NT2/D1 (cell line): ENCODE measurements around the gene PLAAT5.
A peak's percentile ranks its signal among the peaks of the same experiment; 100 is the strongest.
"Not testable (repeated sequence)": the region's sequence is repeated elsewhere in the genome, so short reads cannot be mapped to it uniquely, and the experiment has no call there.

Experiments
- DNase-seq: peaks from one replicate; pipeline ENCODE4 v3.0.0-alpha.2; 2011; ENCODE audit warnings: low read depth, low spot score
- H3K27me3 ChIP-seq: 2 replicates; pipeline ENCODE4 v1.6.0; 2011; ENCODE audit warnings: mild to moderate bottlenecking; ENCODE audit not compliant: insufficient read length, insufficient read depth
- H3K36me3 ChIP-seq: 2 replicates; pipeline ENCODE4 v1.6.1; 2011; ENCODE audit warnings: mild to moderate bottlenecking, low read length, mixed read lengths; ENCODE audit not compliant: insufficient read depth, insufficient read length
- H3K4me1 ChIP-seq: 2 replicates; pipeline ENCODE4 v1.5.1; 2011; ENCODE audit not compliant: insufficient read depth, insufficient read length
- H3K4me3 ChIP-seq: 2 replicates; pipeline ENCODE4 v1.5.1; 2011; ENCODE audit warnings: low read depth; ENCODE audit not compliant: insufficient read length
- H3K9ac ChIP-seq: 2 replicates; pipeline ENCODE4 v1.6.0; 2011; ENCODE audit warnings: low read depth; ENCODE audit not compliant: insufficient read length
- H3K9me3 ChIP-seq: 2 replicates; pipeline ENCODE4 v1.5.1; 2011; ENCODE audit warnings: mild to moderate bottlenecking, low read length; ENCODE audit not compliant: insufficient read depth
- SUZ12 ChIP-seq: IDR thresholded peaks from 2 replicates; pipeline ENCODE4 v1.6.1; 2011; ENCODE audit not compliant: insufficient read length, insufficient read depth; ENCODE audit errors: extremely low read depth
- YY1 ChIP-seq: IDR thresholded peaks from 2 replicates; pipeline ENCODE4 v1.6.1; 2011; ENCODE audit not compliant: insufficient read length, insufficient read depth
- ZNF274 ChIP-seq: IDR thresholded peaks from 2 replicates; pipeline ENCODE4 v1.6.1; 2011; ENCODE audit warnings: mild to moderate bottlenecking, low read depth, low read length

The PLAAT5 gene

DNA sequence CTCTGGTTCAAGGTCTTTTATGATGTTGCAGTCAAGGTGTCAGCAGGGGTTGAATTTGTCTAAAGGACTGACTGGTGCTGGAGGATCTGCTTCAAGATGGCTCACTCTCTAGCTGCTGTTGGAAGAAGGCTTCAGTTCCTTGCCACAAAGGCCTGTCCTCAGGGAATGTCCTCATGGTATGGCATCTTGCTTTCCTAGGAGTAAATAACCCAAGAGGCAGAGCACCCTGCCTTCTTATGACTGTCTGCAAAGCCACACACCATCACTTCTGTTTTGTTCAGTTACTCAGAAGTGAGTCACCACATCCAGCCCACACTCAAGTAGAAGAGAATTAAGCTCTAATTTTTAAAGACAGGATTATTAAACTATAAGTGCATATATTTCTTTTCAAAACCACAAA is 45.2 kb downstream of the PLAAT5 start:
- TF ChIP-seq SUZ12 (no peak), ZNF274 (no peak), YY1 (no peak)
- H3K4me1 ChIP-seq: no peaks in the 10 kb centered on the region
- H3K27me3 ChIP-seq: no peaks in the 10 kb centered on the region
- DNase-seq: no peak
- H3K36me3 ChIP-seq: no peaks in the 10 kb centered on the region
- H3K4me3 ChIP-seq: no peak overlapping the region
- no peak overlapping the region for H3K9ac ChIP-seq
- peaks cover 14% of the 10 kb centered on the region; the same call in 1 of the 2 replicates for H3K9me3 ChIP-seq

DNA sequence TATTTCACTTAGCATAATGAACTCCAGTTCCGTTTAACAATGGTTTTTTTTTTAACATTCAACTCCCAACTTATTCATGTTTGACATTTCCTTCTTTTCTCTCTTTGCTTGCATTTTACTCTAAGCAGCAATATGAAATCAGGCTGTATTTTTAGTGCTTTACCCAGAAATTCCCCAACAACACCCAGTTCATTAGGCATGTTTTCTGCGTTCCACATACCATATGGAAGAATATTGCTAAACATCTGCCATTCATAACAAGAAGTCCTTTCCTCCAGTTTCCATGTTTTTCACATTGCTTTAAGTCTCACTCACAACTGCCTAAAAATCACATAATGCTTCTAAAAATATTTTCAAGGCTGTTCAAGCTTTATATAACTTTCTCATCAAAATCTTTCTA is 45.8 kb downstream of the PLAAT5 start:
- no peak overlapping the region for H3K4me3 ChIP-seq
- H3K36me3 ChIP-seq: no peaks in the 10 kb centered on the region
- DNase-seq: no peak
- H3K9me3 ChIP-seq: peaks cover 14% of the 10 kb centered on the region; the same call in 1 of the 2 replicates
- no peaks in the 10 kb centered on the region for H3K4me1 ChIP-seq
- H3K9ac ChIP-seq: no peak overlapping the region
- TF ChIP-seq SUZ12 (no peak), YY1 (no peak), ZNF274 (no peak)
- H3K27me3 ChIP-seq: no peaks in the 10 kb centered on the region

DNA sequence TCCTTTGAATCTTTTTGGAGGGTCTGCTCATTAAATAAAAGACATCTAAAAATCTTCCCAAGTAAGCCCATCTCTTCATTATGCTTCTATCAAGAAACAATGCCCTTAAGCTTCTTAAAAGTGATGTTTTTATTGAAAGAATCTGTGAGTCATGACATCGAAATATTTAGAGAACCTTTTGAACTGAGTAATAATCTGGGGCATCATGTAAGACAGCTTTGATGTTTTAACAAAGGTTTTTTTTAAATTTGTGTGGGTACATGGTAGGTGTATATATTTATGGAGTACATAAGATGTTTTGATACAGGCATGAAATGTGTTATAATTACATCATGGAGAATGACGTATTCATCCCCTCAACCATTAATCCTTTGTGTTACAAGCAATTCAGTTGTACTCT is 46.8 kb downstream of the PLAAT5 start:
- H3K4me3 ChIP-seq: no peak overlapping the region
- H3K9ac ChIP-seq: no peak overlapping the region

DNA sequence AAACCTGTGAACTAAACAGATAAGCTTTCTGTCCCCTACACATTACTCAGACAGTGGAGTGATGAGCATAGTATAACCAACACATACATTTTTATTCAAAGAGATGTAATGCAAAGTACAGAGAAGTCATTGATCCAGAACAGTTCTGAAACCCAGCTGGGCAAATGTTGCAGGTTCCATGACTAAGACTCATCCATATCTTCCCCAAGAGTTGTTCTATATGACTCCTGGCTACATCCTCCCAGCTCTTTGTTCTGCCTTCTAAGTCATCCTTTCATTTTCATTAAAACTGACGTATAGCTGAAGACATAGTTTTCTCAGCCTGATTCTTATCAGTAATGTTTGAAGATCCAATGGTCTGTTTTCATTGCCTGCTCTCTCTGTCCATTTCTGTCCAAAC is 47.3 kb downstream of the PLAAT5 start:
- Histone ChIP-seq H3K36me3 (no peaks in the 10 kb centered on the region), H3K4me1 (no peaks in the 10 kb centered on the region), H3K9ac (no peak overlapping the region), H3K27me3 (no peaks in the 10 kb centered on the region), H3K4me3 (no peak overlapping the region), H3K9me3 (peaks cover 14% of the 10 kb centered on the region; the same call in 1 of the 2 replicates)
- DNase-seq: no peak
- TF ChIP-seq ZNF274 (no peak), SUZ12 (no peak), YY1 (no peak)

More for the DNA sequence above, 46.8 kb downstream of the PLAAT5 start:
- H3K36me3 ChIP-seq: no peaks in the 10 kb centered on the region
- TF ChIP-seq SUZ12: no peak
- H3K4me1 ChIP-seq: no peaks in the 10 kb centered on the region
- H3K9me3 ChIP-seq: peaks cover 14% of the 10 kb centered on the region; the same call in 1 of the 2 replicates
- no peaks in the 10 kb centered on the region for H3K27me3 ChIP-seq
- no peak for DNase-seq

DNA sequence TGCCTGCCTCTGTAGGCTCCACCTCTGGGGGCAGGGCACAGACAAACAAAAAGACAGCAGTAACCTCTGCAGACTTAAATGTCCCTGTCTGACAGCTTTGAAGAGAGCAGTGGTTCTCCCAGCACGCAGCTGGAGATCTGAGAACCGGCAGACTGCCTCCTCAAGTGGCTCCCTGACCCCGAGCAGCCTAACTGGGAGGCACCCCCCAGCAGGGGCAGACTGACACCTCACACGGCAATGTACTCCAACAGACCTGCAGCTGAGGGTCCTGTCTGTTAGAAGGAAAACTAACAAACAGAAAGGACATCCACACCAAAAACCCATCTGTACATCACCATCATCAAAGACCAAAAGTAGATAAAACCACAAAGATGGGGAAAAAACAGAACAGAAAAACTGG is 55.1 kb downstream of the PLAAT5 start:
- H3K9ac ChIP-seq, H3K27me3 ChIP-seq, H3K4me3 ChIP-seq, H3K36me3 ChIP-seq, H3K4me1 ChIP-seq, DNase-seq: not testable (repeated sequence)
- H3K9me3 ChIP-seq: peaks cover 23% of the 10 kb centered on the region

DNA sequence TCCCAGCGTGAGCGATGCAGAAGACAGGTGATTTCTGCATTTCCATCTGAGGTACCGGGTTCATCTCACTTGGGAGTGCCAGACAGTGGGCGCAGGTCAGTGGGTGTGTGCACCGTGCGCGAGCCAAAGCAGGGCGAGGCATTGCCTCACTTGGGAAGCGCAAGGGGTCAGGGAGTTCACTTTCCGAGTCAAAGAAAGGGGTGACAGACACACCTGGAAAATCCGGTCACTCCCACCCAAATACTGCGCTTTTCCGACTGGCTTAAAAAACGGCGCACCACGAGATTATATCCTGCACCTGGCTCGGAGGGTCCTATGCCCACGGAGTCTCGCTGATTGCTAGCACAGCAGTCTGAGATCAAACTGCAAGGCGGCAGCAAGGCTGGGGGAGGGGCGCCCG is 55.6 kb downstream of the PLAAT5 start:
- H3K9ac ChIP-seq, H3K4me1 ChIP-seq, H3K27me3 ChIP-seq, H3K36me3 ChIP-seq, DNase-seq: not testable (repeated sequence)
- Histone ChIP-seq H3K9me3 (peaks cover 27% of the 10 kb centered on the region), H3K4me3 (peak overlapping the region; percentile 28)

DNA sequence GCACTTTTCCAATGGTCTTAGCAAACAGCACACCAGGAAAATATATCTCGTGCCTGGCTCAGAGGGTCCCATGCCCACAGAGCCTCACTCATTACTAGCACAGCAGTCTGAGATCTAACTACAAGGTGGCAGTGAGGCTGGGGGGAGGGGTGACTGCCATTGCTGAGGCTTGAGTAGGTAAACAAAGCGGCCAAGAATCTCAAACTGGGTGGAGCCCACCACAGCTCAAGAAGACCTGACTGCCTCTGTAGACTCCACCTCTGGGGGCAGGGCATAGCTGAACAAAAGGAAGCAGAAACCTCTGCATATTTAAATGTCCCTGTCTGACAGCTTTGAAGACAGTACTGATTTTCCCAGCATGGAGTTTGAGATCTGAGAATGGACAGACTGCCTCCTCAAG is 60.2 kb downstream of the PLAAT5 start:
- not testable (repeated sequence) for H3K4me3 ChIP-seq, H3K36me3 ChIP-seq, H3K9ac ChIP-seq, H3K27me3 ChIP-seq, H3K4me1 ChIP-seq
- H3K9me3 ChIP-seq: peaks cover 53% of the 10 kb centered on the region
- peak; percentile 91 for DNase-seq

DNA sequence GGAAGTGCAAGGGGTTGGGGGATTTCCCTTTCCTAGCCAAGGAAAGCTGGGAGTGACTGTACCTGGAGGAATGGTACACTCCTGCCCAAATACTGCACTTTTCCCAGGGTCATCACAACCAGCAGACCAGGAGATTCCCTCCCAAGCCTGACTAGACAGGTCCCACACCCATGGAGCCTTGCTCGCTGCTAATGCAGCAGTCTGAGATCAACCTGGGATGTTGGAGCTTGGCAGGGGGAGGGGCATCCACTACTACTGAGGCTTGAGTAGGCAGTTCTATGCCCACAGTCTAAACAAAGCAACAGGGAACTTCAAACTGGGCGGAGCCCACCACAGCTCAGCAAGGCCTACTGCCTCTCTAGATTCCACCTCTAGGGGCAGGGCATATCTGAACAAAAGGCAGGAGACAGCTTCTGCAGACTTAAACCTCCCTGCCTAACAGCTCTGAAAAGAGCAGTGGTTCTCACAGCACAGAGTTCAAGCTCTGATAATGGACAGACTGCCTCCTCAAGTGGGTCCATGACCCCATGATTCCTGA is 62.9 kb downstream of the PLAAT5 start:
- DNase-seq: peak; percentile 63
- H3K9me3 ChIP-seq: peaks cover 50% of the 10 kb centered on the region; the same call in 1 of the 2 replicates
- no peak overlapping the region for H3K4me3 ChIP-seq
- no peak overlapping the region for H3K9ac ChIP-seq
- TF ChIP-seq SUZ12 (no peak), ZNF274 (no peak), YY1 (no peak)
- H3K36me3 ChIP-seq: no peaks in the 10 kb centered on the region
- peaks cover 8% of the 10 kb centered on the region for H3K4me1 ChIP-seq
- no peaks in the 10 kb centered on the region for H3K27me3 ChIP-seq
